Psoas muscle (tissue), 8 donors: ENCODE data around the gene SAMD13. TPM values are rescaled to one million over a fixed set of nuclear protein-coding genes. Genes with fewer than 3 reads are reported as not detected.

Experiments
- ATAC-seq, 4 donors: fragments of 200-7000 bp; cut with Tn5 transposase; one replicate each; pipeline ENCODE4 v1.9.1; 2020; ENCODE audit warnings: moderate library complexity in 3 of 4, mild to moderate bottlenecking in 2 of 4
- DNase-seq, 2 donors: peaks; one replicate each; pipeline ENCODE4 v3.0.0-alpha.2; 2020
- H3K27ac ChIP-seq: fragments of 200-600 bp; one replicate; pipeline ENCODE4 v1.8.0; 2022
- H3K27me3 ChIP-seq, 3 donors: fragments of 200-600 bp in 1 of 3; one replicate each; pipeline versions ENCODE4 v1.6.1 to v1.8.0; 2013 to 2022; ENCODE audit warnings: low read length in 2 of 3, mild to moderate bottlenecking in 2 of 3, moderate library complexity in 1 of 3; ENCODE audit not compliant: insufficient read depth in 3 of 3
- H3K36me3 ChIP-seq, 2 donors: fragments of 200-600 bp in 1 of 2; one replicate each; pipeline versions ENCODE4 v1.6.1 to v1.8.0; 2013 to 2022; ENCODE audit warnings: low read depth in 1 of 2, mild to moderate bottlenecking in 1 of 2, moderate library complexity in 1 of 2; ENCODE audit not compliant: insufficient read depth in 1 of 2
- H3K4me1 ChIP-seq: fragments of 200-600 bp; one replicate; pipeline ENCODE4 v1.8.0; 2022
- H3K4me3 ChIP-seq: fragments of 200-600 bp; one replicate; pipeline ENCODE4 v1.8.0; 2022; ENCODE audit warnings: mild to moderate bottlenecking
- H3K9me3 ChIP-seq: fragments of 200-600 bp; one replicate; pipeline ENCODE4 v1.8.0; 2022
- WGBS, 3 donors: extraction: QIAGEN DNeasy Blood & Tissue Kit; methylation state at CpG; one replicate each; pipeline versions ENCODE4 v1.1.6 to v1.1.7; 2013; 5-methylcytosine and 5-hydroxymethylcytosine counted together
- intact Hi-C, 2 donors: fragments of 100-400 bp; cut with DNase I; formaldehyde crosslinking; loops; one replicate each; pipeline versions ENCODE4 v1.11.0 to v1.14.2; 2022
- polyA plus RNA-seq, 3 donors: library from polyadenylated mRNA; stranded (reverse); fragments of 200-250 nt; gene quantifications; one replicate each; pipeline ENCODE4 v1.2.3, GENCODE V29; 2013
- total RNA-seq, 4 donors: library from RNA; stranded (reverse); fragmentation: NEBNext Ultra II Directional in 2 of 4; extraction: Animal tissue kit (Norgen Biotek cat#: 25700) in 2 of 4; gene quantifications; one replicate each; pipeline versions ENCODE4 v1.2.1 to v1.2.4, GENCODE V29; 2021 to 2023
- TF ChIP-seq, protein P1 (sequence below): fragments of 200-600 bp; IDR thresholded peaks from one replicate; pipeline ENCODE4 v1.8.0; 2022; ENCODE audit warnings: antibody characterized with exemption
- donor health status: healthy with polysubstance abuse.
- donor health status: DM: no; HTN: no; CAD: no; lungs with moderate emphysema.
- donor health status: Bipolar disorder and iron deficiency.
- donor health status: healthy.
- donor health status: DM: yes; HTN: yes; CAD: no.
- donor health status: DM: no; HTN: no; CAD: no.
- donor health status: DM: no; HTN: no; CAD: no.
- donor health status: DM: yes; HTN: yes; CAD: no.

SAMD13 gene
- total and polyA plus RNA-seq, 7 donors = 0.53 to 6.8 (median 1.7) TPM

DNA sequence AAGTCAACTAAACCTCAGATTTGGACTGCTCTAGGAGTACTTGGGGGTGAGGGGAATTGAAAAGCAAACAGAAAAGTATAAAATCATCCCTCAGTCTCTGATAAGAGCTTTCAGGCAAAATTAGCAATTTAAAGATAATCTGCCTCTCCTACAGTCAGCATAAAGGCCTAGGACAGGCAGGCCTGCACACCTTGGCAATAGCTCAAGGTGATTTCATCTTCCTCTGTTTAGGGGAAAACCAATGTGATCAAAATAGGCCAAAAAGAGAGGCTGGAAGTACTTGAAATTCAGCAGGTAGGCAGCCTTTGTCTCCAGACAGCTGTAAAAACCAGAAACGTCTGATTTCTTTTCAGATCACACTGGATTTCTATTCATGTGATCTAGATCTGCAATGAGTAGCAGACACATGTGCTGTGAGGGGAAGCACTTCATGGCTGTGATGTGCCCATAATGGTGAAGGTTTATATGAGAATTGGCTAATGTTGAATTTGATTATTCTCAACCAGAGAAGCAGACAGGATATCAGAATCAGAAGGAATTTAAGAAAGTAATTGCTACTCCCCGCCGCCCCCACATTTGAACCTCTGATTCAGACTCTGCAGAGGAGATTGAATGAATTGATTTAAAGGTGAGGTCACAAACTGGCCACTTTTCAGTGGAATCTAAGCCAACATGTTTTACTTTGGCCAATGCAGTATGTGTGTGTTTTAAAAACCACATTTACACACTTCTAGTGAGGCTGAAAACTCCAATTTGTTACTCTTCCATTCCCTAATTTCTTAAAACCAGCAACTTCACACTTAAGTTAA is 51.0 kb downstream of the SAMD13 start:
- 76 to 80% (median 78%) methylated on average over 3 of the region's 3 CpGs for WGBS, 3 donors
- intact Hi-C loops = no loop called here
- ATAC-seq (no peak), DNase-seq (no peak)
- H3K4me3 ChIP-seq = no peak overlapping the region
- no peaks in the 10 kb centered on the region for H3K36me3 ChIP-seq
- H3K4me1 ChIP-seq = peaks cover 3% of the 10 kb centered on the region
- no peak overlapping the region for H3K27ac ChIP-seq
- TF ChIP-seq, protein P1, sequence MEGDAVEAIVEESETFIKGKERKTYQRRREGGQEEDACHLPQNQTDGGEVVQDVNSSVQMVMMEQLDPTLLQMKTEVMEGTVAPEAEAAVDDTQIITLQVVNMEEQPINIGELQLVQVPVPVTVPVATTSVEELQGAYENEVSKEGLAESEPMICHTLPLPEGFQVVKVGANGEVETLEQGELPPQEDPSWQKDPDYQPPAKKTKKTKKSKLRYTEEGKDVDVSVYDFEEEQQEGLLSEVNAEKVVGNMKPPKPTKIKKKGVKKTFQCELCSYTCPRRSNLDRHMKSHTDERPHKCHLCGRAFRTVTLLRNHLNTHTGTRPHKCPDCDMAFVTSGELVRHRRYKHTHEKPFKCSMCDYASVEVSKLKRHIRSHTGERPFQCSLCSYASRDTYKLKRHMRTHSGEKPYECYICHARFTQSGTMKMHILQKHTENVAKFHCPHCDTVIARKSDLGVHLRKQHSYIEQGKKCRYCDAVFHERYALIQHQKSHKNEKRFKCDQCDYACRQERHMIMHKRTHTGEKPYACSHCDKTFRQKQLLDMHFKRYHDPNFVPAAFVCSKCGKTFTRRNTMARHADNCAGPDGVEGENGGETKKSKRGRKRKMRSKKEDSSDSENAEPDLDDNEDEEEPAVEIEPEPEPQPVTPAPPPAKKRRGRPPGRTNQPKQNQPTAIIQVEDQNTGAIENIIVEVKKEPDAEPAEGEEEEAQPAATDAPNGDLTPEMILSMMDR = no peak
- no peaks in the 10 kb centered on the region for H3K9me3 ChIP-seq
- no peaks in the 10 kb centered on the region for H3K27me3 ChIP-seq

DNA sequence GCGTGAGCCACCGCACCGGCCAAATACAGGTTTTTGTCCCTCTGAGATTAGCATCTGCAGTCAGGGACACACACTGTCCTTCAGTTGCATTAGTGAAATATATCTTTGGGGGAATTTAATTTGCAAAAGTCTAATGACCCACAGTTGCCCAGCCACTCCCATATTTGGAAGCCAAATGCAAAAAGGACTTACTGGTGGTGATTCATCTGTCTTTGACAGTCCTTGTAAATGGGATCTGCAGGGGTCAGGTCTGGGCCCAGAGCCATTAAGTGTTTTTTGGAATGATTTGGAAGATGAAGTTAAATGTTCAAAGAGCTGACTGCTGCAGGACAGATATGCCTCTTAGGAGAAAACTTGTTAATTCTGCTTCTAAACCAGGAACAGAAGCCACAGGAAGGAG is 52.2 kb downstream of the SAMD13 start:
- intact Hi-C loops = no loop called here
- ATAC-seq (no peak), DNase-seq (no peak)
- no peaks in the 10 kb centered on the region for H3K4me1 ChIP-seq
- H3K4me3 ChIP-seq = no peak overlapping the region
- TF ChIP-seq, protein P1 = no peak
- WGBS, 3 donors = 84 to 90% (median 87%) methylated on average over 3 of the region's 3 CpGs
- H3K9me3 ChIP-seq = no peaks in the 10 kb centered on the region
- H3K27ac ChIP-seq = no peak overlapping the region
- no peaks in the 10 kb centered on the region for H3K36me3 ChIP-seq
- no peaks in the 10 kb centered on the region for H3K27me3 ChIP-seq

DNA sequence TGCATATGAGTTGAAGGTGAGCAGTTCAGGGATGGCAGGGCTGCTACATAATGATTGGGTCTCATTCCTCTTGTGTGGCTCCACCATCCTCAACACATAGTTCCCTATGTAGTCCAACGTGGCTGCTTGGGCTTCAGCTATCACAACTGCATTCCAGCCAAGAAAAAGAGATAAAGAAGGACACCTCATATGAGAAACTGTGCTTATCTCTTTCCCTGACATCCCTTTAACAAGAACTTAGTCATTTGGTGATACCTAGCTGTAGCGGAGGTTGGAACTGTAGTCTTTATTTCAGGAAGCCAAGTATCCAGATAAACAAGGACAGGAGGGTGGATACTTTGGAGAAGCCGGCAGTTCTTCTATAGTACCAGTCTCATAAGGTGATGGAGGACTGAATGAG is 54.0 kb downstream of the SAMD13 start:
- TF ChIP-seq, protein P1 = no peak
- DNase-seq (no peak), ATAC-seq (no peak)
- H3K9me3 ChIP-seq = no peaks in the 10 kb centered on the region
- intact Hi-C loops = no loop called here
- no peak overlapping the region for H3K4me3 ChIP-seq
- no peak overlapping the region for H3K27ac ChIP-seq
- H3K27me3 ChIP-seq = no peaks in the 10 kb centered on the region
- H3K36me3 ChIP-seq = no peaks in the 10 kb centered on the region
- no peaks in the 10 kb centered on the region for H3K4me1 ChIP-seq
- WGBS, 3 donors = 89 to 92% (median 92%) methylated on average over 3 of the region's 3 CpGs

DNA sequence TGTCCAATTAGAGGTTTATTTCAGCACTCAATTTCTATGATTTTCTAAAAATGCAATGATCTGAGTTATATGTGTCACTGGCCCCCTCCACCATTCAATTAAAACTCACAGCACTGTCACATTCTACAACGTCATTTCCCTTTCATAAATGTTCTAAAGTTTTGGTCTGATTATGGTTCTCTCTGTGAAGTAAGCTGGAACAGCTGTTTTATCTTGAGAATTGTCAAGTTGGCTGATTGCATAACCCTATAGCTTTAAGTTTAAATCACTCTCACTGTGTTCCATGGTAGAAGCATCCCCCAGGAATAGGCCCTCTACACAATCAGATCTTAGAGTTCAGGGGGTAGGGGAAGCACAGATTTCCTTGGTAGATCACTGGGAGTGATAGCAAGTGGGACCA is 55.4 kb downstream of the SAMD13 start:
- 70 to 76% (median 70%) methylated on average over 1 of the region's 1 CpG for WGBS, 3 donors
- no peak for DNase-seq
- H3K27me3 ChIP-seq = no peaks in the 10 kb centered on the region
- TF ChIP-seq, protein P1 = no peak
- intact Hi-C loops = no loop called here
- H3K27ac ChIP-seq = no peak overlapping the region
- ATAC-seq = no peak
- no peak overlapping the region for H3K4me3 ChIP-seq
- no peaks in the 10 kb centered on the region for H3K4me1 ChIP-seq
- H3K9me3 ChIP-seq = no peaks in the 10 kb centered on the region
- H3K36me3 ChIP-seq = no peaks in the 10 kb centered on the region

DNA sequence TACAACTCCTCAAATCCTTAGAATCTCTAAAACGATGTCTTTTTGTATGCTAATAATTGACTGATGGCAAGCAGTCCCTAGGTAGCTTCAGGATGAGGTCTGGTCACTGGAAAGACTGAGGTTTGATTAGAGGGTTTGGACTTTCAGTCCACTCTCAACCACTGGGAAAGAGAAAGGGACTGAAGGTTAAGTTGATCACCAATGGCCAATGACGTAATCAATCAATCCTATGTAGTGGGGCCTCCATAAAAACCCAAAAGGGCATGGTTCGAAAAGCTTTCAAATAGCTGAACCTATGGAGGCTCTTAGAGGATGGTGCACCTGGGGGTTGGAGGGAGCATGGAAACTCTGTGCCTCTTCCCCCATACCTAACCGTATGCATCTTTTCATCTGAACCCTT is 57.2 kb downstream of the SAMD13 start:
- intact Hi-C loops = no loop called here
- TF ChIP-seq, protein P1 = no peak
- H3K36me3 ChIP-seq = no peaks in the 10 kb centered on the region
- 89 to 96% (median 93%) methylated on average over 4 of the region's 4 CpGs for WGBS, 3 donors
- H3K4me3 ChIP-seq = no peak overlapping the region
- H3K4me1 ChIP-seq = peaks cover 5% of the 10 kb centered on the region
- no peaks in the 10 kb centered on the region for H3K9me3 ChIP-seq
- no peak overlapping the region for H3K27ac ChIP-seq
- no peaks in the 10 kb centered on the region for H3K27me3 ChIP-seq
- DNase-seq = no peak
- ATAC-seq = no peak
